OCI-LY3 (cell line): ENCODE results near the gene MEF2C.

Experiments
- EZH2phosphoT487 ChIP-seq: fragments of 200-600 bp; shearing (Covaris generic); IDR thresholded peaks from 2 replicates; pipeline ENCODE4 v1.6.1; 2018; ENCODE audit warnings: antibody characterized with exemption, mixed run types, low read depth
- TF ChIP-seq, protein P1 (sequence below): fragments of 200-600, 300-600 bp; sonication (generic); IDR thresholded peaks from 2 replicates; pipeline ENCODE4 v1.5.1; 2014; ENCODE audit warnings: antibody characterized with exemption, low read length, low read depth

DNA sequence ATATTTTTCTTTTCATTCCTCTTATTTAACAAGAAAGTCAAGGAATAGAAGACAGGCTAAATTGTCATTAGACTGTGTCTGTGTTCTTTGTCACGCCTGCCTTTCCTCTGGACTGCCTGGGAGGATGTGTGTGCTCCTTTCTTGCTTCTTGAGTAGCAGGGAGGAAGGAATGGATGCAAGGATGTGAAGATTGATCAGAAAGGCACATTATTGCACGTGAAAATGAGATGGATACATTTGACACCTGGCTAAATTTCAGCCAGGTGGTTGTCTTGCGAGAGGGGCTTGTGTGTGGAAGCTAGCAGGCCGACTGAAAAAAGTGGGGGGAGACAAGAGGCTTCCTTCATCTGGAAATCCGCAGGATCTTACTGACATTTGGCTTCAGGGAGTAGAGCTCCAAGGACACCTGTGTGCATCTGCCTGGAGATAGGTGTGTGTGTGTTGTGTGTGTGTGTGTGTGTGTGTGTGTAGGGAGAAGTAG, 200.1 kb downstream of the MEF2C start:
- TF ChIP-seq, protein P1, sequence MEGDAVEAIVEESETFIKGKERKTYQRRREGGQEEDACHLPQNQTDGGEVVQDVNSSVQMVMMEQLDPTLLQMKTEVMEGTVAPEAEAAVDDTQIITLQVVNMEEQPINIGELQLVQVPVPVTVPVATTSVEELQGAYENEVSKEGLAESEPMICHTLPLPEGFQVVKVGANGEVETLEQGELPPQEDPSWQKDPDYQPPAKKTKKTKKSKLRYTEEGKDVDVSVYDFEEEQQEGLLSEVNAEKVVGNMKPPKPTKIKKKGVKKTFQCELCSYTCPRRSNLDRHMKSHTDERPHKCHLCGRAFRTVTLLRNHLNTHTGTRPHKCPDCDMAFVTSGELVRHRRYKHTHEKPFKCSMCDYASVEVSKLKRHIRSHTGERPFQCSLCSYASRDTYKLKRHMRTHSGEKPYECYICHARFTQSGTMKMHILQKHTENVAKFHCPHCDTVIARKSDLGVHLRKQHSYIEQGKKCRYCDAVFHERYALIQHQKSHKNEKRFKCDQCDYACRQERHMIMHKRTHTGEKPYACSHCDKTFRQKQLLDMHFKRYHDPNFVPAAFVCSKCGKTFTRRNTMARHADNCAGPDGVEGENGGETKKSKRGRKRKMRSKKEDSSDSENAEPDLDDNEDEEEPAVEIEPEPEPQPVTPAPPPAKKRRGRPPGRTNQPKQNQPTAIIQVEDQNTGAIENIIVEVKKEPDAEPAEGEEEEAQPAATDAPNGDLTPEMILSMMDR = no peak
- TF ChIP-seq EZH2phosphoT487 = no peak
